ENCODE data around the gene CLDND1.

DNA sequence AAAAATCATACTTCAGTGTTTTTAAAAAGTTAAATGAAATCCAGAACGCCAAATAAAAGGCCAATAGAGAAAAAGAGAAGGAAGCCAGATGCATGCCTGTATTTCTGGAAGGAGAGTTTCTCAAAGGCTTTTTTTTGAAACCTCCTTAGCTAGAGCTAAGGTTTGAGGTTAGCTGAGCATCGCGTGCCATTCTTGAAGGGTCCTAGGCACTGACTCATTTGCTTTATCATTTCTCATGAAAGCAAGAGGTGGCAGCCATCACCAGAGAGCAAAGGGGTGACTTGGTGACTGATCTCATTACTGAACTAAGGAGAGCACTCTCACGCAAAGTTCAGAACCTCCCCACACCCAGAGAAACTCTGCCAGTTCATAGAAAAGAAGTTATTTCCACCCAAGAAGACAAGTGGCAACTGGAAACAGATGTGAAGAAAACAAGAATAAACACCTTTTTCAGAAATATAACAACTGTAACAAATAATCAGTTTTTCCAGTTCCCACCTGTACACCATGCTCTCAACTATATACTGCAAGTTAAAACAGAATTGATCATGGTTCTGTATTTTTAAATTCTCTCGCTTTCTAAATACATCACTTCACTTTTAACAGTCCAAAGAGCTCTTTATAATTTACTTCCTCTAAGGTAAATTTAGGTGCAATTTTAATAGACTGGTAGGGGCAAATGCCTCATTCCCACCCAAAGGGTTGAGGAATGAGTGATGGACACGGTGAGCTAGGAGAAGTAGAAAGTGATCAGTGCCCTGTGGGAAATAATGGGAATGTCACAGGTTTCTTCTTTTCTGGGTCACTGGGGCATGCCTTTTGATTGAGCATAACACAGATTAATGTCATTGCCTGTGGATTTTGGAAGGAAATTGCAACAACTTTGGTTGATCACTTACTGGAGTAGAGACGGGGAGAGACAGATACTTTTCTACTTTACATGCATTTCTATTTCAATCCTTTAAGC, 33.7 kb upstream of the CLDND1 start:
- TF ChIP-seq, protein P1, sequence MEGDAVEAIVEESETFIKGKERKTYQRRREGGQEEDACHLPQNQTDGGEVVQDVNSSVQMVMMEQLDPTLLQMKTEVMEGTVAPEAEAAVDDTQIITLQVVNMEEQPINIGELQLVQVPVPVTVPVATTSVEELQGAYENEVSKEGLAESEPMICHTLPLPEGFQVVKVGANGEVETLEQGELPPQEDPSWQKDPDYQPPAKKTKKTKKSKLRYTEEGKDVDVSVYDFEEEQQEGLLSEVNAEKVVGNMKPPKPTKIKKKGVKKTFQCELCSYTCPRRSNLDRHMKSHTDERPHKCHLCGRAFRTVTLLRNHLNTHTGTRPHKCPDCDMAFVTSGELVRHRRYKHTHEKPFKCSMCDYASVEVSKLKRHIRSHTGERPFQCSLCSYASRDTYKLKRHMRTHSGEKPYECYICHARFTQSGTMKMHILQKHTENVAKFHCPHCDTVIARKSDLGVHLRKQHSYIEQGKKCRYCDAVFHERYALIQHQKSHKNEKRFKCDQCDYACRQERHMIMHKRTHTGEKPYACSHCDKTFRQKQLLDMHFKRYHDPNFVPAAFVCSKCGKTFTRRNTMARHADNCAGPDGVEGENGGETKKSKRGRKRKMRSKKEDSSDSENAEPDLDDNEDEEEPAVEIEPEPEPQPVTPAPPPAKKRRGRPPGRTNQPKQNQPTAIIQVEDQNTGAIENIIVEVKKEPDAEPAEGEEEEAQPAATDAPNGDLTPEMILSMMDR (conservative IDR thresholded peaks at IDR 0.05; ENCODE audit: low read depth, low read length) = no peak
- TF ChIP-seq RAD21 (IDR thresholded peaks at IDR 0.05; ENCODE audit: low read length) (no peak), MXI1 (IDR thresholded peaks at IDR 0.05; ENCODE audit: borderline replicate concordance, low read depth, low read length) (no peak), SMC3 (IDR thresholded peaks at IDR 0.05; ENCODE audit: low read depth, low read length) (no peak), CEBPB (IDR thresholded peaks at IDR 0.05; ENCODE audit: low read depth, low read length) (no peak), POLR2A (IDR thresholded peaks at IDR 0.05; ENCODE audit: low read depth, low read length) (no peak), RFX5 (IDR thresholded peaks at IDR 0.05; ENCODE audit: low read depth, low read length) (no peak), BHLHE40 (IDR thresholded peaks at IDR 0.05; ENCODE audit: low read depth, low read length) (no peak), MAFK (IDR thresholded peaks at IDR 0.05; ENCODE audit: low read depth, low read length) (no peak), FOS (IDR thresholded peaks at IDR 0.05; ENCODE audit: low read depth, low read length) (no peak), RCOR1 (IDR thresholded peaks at IDR 0.05; ENCODE audit: insufficient replicate concordance, low read length) (no peak), CHD1 (IDR thresholded peaks at IDR 0.05; ENCODE audit: low read depth, low read length) (no peak)
- TF ChIP-seq, protein P2, sequence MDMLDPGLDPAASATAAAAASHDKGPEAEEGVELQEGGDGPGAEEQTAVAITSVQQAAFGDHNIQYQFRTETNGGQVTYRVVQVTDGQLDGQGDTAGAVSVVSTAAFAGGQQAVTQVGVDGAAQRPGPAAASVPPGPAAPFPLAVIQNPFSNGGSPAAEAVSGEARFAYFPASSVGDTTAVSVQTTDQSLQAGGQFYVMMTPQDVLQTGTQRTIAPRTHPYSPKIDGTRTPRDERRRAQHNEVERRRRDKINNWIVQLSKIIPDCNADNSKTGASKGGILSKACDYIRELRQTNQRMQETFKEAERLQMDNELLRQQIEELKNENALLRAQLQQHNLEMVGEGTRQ (IDR thresholded peaks at IDR 0.05; ENCODE audit: low read depth, low read length) = no peak
- TF ChIP-seq, protein P3, sequence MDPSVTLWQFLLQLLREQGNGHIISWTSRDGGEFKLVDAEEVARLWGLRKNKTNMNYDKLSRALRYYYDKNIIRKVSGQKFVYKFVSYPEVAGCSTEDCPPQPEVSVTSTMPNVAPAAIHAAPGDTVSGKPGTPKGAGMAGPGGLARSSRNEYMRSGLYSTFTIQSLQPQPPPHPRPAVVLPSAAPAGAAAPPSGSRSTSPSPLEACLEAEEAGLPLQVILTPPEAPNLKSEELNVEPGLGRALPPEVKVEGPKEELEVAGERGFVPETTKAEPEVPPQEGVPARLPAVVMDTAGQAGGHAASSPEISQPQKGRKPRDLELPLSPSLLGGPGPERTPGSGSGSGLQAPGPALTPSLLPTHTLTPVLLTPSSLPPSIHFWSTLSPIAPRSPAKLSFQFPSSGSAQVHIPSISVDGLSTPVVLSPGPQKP (IDR thresholded peaks at IDR 0.05; ENCODE audit: borderline replicate concordance, low read depth, low read length) = no peak

All from IMR-90 (cell line).